ENCODE data around the gene MAPRE3. TPM values are rescaled to one million over a fixed set of nuclear protein-coding genes. Genes with fewer than 3 reads are reported as not detected.

MAPRE3 gene
- total RNA-seq, 1 experiment from 2014 or later = 11.6 TPM

- BruUV-seq (replicated peaks) = no TSS peak
- DNase-seq (ENCODE audit: low read depth, low spot score) = no peak
- H3K4me3 ChIP-seq (ENCODE audit: low read depth in 2 of 2, low read length in 2 of 2) = no peak overlapping the region
- in situ Hi-C loops (cut with HindIII; ENCODE audit: low pct_unique_long_range_greater_than_20kb, low sequenced_read_pairs) (no loop called here), intact Hi-C loops (cut with micrococcal nuclease; ENCODE audit: unreplicated experiment) (no loop called here)
- ChIA-PET POLR2A (no interaction called here), CTCF (no interaction called here)
- H3K9me3 ChIP-seq (ENCODE audit: control insufficient read depth, insufficient read depth, low read depth, low read length) = no peaks in the 10 kb centered on the region
- no peak for ATAC-seq
- no peaks in the 10 kb centered on the region for H3K36me3 ChIP-seq (ENCODE audit: control insufficient read depth, insufficient read depth, low read length)
- TF ChIP-seq, protein P1, sequence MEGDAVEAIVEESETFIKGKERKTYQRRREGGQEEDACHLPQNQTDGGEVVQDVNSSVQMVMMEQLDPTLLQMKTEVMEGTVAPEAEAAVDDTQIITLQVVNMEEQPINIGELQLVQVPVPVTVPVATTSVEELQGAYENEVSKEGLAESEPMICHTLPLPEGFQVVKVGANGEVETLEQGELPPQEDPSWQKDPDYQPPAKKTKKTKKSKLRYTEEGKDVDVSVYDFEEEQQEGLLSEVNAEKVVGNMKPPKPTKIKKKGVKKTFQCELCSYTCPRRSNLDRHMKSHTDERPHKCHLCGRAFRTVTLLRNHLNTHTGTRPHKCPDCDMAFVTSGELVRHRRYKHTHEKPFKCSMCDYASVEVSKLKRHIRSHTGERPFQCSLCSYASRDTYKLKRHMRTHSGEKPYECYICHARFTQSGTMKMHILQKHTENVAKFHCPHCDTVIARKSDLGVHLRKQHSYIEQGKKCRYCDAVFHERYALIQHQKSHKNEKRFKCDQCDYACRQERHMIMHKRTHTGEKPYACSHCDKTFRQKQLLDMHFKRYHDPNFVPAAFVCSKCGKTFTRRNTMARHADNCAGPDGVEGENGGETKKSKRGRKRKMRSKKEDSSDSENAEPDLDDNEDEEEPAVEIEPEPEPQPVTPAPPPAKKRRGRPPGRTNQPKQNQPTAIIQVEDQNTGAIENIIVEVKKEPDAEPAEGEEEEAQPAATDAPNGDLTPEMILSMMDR (IDR thresholded peaks at IDR 0.05) = no peak
- TF ChIP-seq POLR2AphosphoS5 (IDR thresholded peaks at IDR 0.05; ENCODE audit: low read depth, low read length) = no peak
- TF ChIP-seq SIN3A (IDR thresholded peaks at IDR 0.05; ENCODE audit: borderline replicate concordance, insufficient read depth, low read depth, low read length) = no peak
- TF ChIP-seq, protein P2, sequence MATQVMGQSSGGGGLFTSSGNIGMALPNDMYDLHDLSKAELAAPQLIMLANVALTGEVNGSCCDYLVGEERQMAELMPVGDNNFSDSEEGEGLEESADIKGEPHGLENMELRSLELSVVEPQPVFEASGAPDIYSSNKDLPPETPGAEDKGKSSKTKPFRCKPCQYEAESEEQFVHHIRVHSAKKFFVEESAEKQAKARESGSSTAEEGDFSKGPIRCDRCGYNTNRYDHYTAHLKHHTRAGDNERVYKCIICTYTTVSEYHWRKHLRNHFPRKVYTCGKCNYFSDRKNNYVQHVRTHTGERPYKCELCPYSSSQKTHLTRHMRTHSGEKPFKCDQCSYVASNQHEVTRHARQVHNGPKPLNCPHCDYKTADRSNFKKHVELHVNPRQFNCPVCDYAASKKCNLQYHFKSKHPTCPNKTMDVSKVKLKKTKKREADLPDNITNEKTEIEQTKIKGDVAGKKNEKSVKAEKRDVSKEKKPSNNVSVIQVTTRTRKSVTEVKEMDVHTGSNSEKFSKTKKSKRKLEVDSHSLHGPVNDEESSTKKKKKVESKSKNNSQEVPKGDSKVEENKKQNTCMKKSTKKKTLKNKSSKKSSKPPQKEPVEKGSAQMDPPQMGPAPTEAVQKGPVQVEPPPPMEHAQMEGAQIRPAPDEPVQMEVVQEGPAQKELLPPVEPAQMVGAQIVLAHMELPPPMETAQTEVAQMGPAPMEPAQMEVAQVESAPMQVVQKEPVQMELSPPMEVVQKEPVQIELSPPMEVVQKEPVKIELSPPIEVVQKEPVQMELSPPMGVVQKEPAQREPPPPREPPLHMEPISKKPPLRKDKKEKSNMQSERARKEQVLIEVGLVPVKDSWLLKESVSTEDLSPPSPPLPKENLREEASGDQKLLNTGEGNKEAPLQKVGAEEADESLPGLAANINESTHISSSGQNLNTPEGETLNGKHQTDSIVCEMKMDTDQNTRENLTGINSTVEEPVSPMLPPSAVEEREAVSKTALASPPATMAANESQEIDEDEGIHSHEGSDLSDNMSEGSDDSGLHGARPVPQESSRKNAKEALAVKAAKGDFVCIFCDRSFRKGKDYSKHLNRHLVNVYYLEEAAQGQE (IDR thresholded peaks at IDR 0.05; ENCODE audit: insufficient read depth in 1 of 2, low read depth in 2 of 2, low read length in 1 of 2) = no peak
- no peak for TF ChIP-seq TCF7L2 (IDR thresholded peaks at IDR 0.05; ENCODE audit: low read depth, low read length)
- no peak overlapping the region for H3K27ac ChIP-seq (ENCODE audit: low read length)
- peaks cover 5% of the 10 kb centered on the region for H3K4me1 ChIP-seq (ENCODE audit: control insufficient read depth, insufficient read depth, low read length)
- no peaks in the 10 kb centered on the region for H3K27me3 ChIP-seq (ENCODE audit: control insufficient read depth, insufficient read depth, low read length)
Measured at GRCh38 chr2:27025281-27025800, 54.9 kb downstream of the MAPRE3 start.

- in situ Hi-C loops (cut with HindIII; ENCODE audit: low pct_unique_long_range_greater_than_20kb, low sequenced_read_pairs) (no loop called here), intact Hi-C loops (cut with micrococcal nuclease; ENCODE audit: unreplicated experiment) (no loop called here)
- no peak overlapping the region for H3K27ac ChIP-seq (ENCODE audit: low read length)
- no peaks in the 10 kb centered on the region for H3K36me3 ChIP-seq (ENCODE audit: control insufficient read depth, insufficient read depth, low read length)
- POLR2A ChIA-PET = no interaction called here
- H3K4me1 ChIP-seq (ENCODE audit: control insufficient read depth, insufficient read depth, low read length) = no peaks in the 10 kb centered on the region
- no peaks in the 10 kb centered on the region for H3K9me3 ChIP-seq (ENCODE audit: control insufficient read depth, insufficient read depth, low read depth, low read length)
- no peaks in the 10 kb centered on the region for H3K27me3 ChIP-seq (ENCODE audit: control insufficient read depth, insufficient read depth, low read length)
- no peak for TF ChIP-seq TCF7L2 (IDR thresholded peaks at IDR 0.05; ENCODE audit: low read depth, low read length)
- no peak for TF ChIP-seq POLR2AphosphoS5 (IDR thresholded peaks at IDR 0.05; ENCODE audit: low read depth, low read length)
- TF ChIP-seq, protein P1 (IDR thresholded peaks at IDR 0.05) = no peak
- no peak for TF ChIP-seq SIN3A (IDR thresholded peaks at IDR 0.05; ENCODE audit: borderline replicate concordance, insufficient read depth, low read depth, low read length)
- TF ChIP-seq, protein P2 (IDR thresholded peaks at IDR 0.05; ENCODE audit: insufficient read depth in 1 of 2, low read depth in 2 of 2, low read length in 1 of 2) = no peak
- ATAC-seq (no peak), DNase-seq (ENCODE audit: low read depth, low spot score) (no peak)
- H3K4me3 ChIP-seq (ENCODE audit: low read depth in 2 of 2, low read length in 2 of 2) = no peak overlapping the region
- BruUV-seq (replicated peaks) = no TSS peak
- CTCF ChIA-PET = no interaction called here
Measured at GRCh38 chr2:27025861-27026851, 55.7 kb downstream of the MAPRE3 start.
